Epithelial cell of esophagus (primary cell): Measurements from ENCODE around the gene COL4A2.
"Not testable (repeated sequence)": the region's sequence is repeated elsewhere in the genome, so short reads cannot be mapped to it uniquely, and the experiment has no call there.

ENCODE experiments used
- DNase-seq: peaks from one replicate; pipeline ENCODE4 v3.0.0; 2010; ENCODE audit warnings: low read depth
- H3K4me3 ChIP-seq: 2 replicates; pipeline ENCODE4 v1.5.1; 2011; ENCODE audit warnings: mild to moderate bottlenecking, low read length, control low read depth
- TF ChIP-seq, protein P1 (sequence below): IDR thresholded peaks from 2 replicates; pipeline ENCODE4 v1.5.1; 2011; ENCODE audit warnings: low read depth, mild to moderate bottlenecking, low read length, control low read depth, inconsistent platforms; ENCODE audit not compliant: insufficient read depth; ENCODE audit errors: missing control alignments

The COL4A2 gene

GRCh38 chr13:110531671-110532083 lies 224.6 kb downstream of the COL4A2 start:
- no peak overlapping the region for H3K4me3 ChIP-seq
- no peak for DNase-seq
- TF ChIP-seq, protein P1, sequence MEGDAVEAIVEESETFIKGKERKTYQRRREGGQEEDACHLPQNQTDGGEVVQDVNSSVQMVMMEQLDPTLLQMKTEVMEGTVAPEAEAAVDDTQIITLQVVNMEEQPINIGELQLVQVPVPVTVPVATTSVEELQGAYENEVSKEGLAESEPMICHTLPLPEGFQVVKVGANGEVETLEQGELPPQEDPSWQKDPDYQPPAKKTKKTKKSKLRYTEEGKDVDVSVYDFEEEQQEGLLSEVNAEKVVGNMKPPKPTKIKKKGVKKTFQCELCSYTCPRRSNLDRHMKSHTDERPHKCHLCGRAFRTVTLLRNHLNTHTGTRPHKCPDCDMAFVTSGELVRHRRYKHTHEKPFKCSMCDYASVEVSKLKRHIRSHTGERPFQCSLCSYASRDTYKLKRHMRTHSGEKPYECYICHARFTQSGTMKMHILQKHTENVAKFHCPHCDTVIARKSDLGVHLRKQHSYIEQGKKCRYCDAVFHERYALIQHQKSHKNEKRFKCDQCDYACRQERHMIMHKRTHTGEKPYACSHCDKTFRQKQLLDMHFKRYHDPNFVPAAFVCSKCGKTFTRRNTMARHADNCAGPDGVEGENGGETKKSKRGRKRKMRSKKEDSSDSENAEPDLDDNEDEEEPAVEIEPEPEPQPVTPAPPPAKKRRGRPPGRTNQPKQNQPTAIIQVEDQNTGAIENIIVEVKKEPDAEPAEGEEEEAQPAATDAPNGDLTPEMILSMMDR = no peak

DNA sequence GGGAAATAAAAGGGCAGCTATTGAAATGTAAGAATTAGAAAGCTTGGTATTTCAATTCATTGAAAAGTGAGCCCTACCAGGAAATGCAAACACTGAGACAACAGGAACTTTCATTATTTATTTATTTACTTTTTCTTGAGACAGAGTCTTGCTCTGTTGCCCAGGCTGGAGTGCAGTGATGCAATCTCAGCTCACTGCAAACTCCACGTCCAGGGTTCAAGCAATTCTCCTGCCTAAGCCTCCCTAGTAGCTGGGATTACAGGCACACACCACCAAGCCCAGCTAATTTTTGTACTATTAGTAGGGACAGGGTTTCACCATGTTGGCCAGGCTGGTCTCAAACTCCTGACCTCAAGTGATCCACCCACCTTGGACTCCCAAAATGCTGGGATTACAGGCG lies 225.2 kb downstream of the COL4A2 start:
- H3K4me3 ChIP-seq, DNase-seq: not testable (repeated sequence)

GRCh38 chr13:110533771-110534670 lies 226.9 kb downstream of the COL4A2 start:
- H3K4me3 ChIP-seq = no peak overlapping the region
- DNase-seq = no peak
- TF ChIP-seq, protein P1 = no peak

DNA sequence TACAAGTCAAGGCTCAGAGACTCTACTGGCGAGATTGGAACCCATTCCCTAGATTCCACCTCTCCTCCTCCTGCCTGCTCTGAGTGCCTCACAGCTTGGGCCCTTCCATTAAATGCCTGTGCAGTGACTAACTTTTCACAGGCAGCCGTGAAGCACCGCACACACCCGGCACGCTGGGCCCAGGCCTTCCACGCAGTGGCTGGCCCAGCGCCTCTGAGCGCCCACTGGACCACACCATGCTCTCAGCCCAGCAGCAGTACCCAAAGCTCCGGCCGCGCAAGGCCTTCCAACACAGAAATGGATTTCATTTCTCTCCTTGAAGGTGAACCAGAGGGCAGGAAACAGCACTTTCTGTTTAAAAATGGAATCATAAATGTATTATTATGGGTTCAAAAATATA lies 228.4 kb downstream of the COL4A2 start:
- no peak for DNase-seq
- no peak overlapping the region for H3K4me3 ChIP-seq
- TF ChIP-seq, protein P1 = no peak

GRCh38 chr13:110536006-110536693 lies 229.1 kb downstream of the COL4A2 start:
- no peak overlapping the region for H3K4me3 ChIP-seq
- TF ChIP-seq, protein P1 = no peak

GRCh38 chr13:110538632-110539031 lies 231.5 kb downstream of the COL4A2 start:
- no peak for DNase-seq
- H3K4me3 ChIP-seq = no peak overlapping the region
- TF ChIP-seq, protein P1 = no peak

More at GRCh38 chr13:110536006-110536693, 229.1 kb downstream of the COL4A2 start:
- no peak for DNase-seq

DNA sequence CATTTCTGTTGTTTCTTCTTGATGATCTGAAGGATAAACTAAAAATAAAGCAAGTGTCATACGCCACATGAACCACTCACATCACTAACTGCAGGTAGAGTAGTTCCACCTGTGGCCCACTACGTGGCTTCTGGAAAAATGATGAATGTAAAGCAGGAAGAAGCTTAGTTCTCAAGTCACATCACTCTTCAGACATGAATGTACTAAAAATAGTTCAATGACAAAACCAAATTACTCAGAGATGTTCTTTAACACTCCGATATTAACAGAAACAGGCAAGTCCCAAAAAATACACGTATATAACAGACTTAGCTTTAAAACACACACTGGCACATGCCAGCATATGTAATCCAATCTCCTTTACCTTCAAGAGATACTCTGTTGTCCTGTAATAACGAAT lies 232.8 kb downstream of the COL4A2 start:
- TF ChIP-seq, protein P1 = no peak
- DNase-seq = no peak

More for the DNA sequence above, 232.8 kb downstream of the COL4A2 start:
- H3K4me3 ChIP-seq = no peak overlapping the region
